Measurements from ENCODE around the gene UBE2H. TPM values are rescaled to one million over a fixed set of nuclear protein-coding genes. Genes with fewer than 3 reads are reported as not detected.
"Not testable (repeated sequence)": the region's sequence is repeated elsewhere in the genome, so short reads cannot be mapped to it uniquely, and the experiment has no call there.

Gene UBE2H
- total and polyA plus RNA-seq, 10 of the 15 experiments (the other 5 are each of a cell fraction or from before 2014, with no cell fraction given) = 15.6 to 75.5 (median 32.8) TPM

DNA sequence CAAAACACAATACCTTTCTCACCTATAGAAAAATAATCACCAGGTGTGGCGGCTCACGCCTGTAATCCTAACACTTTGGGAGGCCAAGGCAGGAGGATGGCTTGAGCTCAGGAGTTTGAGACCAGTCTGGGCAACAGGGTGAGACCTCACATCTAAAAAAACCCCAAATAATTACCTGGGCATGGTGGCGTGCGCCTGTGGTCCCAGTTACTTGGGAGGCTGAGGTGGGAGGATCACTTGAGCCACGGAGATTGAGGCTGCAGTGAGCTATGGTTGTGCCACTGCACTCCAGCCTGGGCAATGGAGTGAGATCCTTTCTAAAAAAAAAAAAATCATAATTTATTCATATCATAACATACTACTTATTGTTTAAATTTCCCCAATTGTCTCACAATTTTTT, 129.6 kb downstream of the UBE2H start:
- H3K4me3 ChIP-seq; H3K9me3 ChIP-seq (replicated peaks; ENCODE audit: control insufficient read depth, insufficient read depth, low read length); FAIRE-seq; ATAC-seq; H2AFZ ChIP-seq (ENCODE audit: control insufficient read depth, low read depth, low read length); H3K4me1 ChIP-seq (ENCODE audit: control insufficient read depth, insufficient read depth, low read length); H3K27ac ChIP-seq (ENCODE audit: control insufficient read depth, insufficient read depth); H3K4me2 ChIP-seq (ENCODE audit: control insufficient read depth, insufficient read depth); H4K20me1 ChIP-seq (ENCODE audit: control insufficient read depth, insufficient read depth); H3K9ac ChIP-seq (ENCODE audit: control insufficient read depth, insufficient read depth, low read length); DNase-seq (ENCODE audit: low read depth, low spot score); H3K27me3 ChIP-seq (replicated peaks in 1 of 2; ENCODE audit: control insufficient read depth in 2 of 2, insufficient read depth in 2 of 2, low read length in 1 of 2); BruUV-seq (replicated peaks); H3K79me2 ChIP-seq (ENCODE audit: control insufficient read depth, insufficient read depth, low read length); H3K36me3 ChIP-seq (ENCODE audit: control insufficient read depth in 2 of 2, insufficient read depth in 2 of 2, low read length in 1 of 2): not testable (repeated sequence)
- ChIA-PET POLR2A (interaction anchor here (0.6 kb wide), 1 partner anchor 455 kb away, joined by 4 read pairs; no protein-coding TSS in a partner anchor), SMC1A (ENCODE audit: uncharacterized antibody, unreplicated experiment) (interaction anchor here (1.2 to 3.8 kb wide), 3 partner anchors 126 to 206 kb away, joined by 3 to 19 read pairs (median 3); no protein-coding TSS in a partner anchor), RAD21 (ENCODE audit: unreplicated experiment) (interaction anchor here (0.5 to 0.6 kb wide), 2 partner anchors 93 to 1479 kb away, joined by 3 to 4 read pairs; partner anchors contain the start of gene RBM28), CTCF (interaction anchor here (0.6 to 4.6 kb wide), 9 partner anchors 11 to 1567 kb away, joined by 3 to 26 read pairs (median 5); no protein-coding TSS in a partner anchor)
- intact Hi-C loops (cut with micrococcal nuclease; ENCODE audit: unreplicated experiment) (loop anchor here (10.0 kb wide), 1 partner anchor 348 kb away; no protein-coding TSS in a partner anchor), in situ Hi-C loops (cut with MboI) (loop anchor here (10.0 kb wide), 1 partner anchor 458 kb away; no protein-coding TSS in a partner anchor)
- 82% methylated on average over 5 of the region's 5 CpGs for WGBS (ENCODE audit: insufficient coverage, insufficient replicate concordance, low lambda C conversion rate, missing lambda C conversion rate)

DNA sequence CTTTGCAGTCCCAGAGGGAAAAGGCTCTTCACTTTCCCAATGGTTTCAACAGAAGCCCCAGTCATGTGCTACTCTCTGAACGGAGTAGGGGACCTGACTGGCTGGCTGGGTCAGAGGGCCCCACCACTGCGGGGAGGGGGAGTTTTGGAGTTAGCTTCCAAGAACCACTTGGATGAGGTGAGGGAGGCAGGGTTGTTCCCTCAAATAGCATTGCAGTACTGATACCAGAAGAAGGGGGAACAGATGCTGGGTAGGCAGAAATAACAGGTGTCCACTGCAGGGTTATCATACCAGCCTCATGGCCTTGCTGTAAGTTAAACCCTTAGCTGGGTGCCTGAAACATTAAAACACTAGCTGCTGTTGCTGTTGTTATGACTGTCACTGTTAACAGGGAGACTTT, 131.3 kb downstream of the UBE2H start:
- in situ Hi-C loops (cut with MboI) = loop anchor here (10.0 kb wide), 1 partner anchor 457 kb away; no protein-coding TSS in a partner anchor
- SMC1A ChIA-PET (ENCODE audit: uncharacterized antibody, unreplicated experiment) = interaction anchor here (0.6 to 1.0 kb wide), 2 partner anchors 134 to 208 kb away, joined by 3 to 6 read pairs; no protein-coding TSS in a partner anchor
- 60% methylated on average over 2 of the region's 2 CpGs for WGBS (ENCODE audit: insufficient coverage, insufficient replicate concordance, low lambda C conversion rate, missing lambda C conversion rate)

More for the DNA sequence above, 131.3 kb downstream of the UBE2H start:
- FAIRE-seq (no peak), ATAC-seq (no peak), DNase-seq (ENCODE audit: low read depth, low spot score) (no peak)
- Histone ChIP-seq H3K9me3 (replicated peaks; ENCODE audit: control insufficient read depth, insufficient read depth, low read length) (peaks cover 1% of the 10 kb centered on the region; the same call in 1 of the 3 replicates), H3K4me2 (ENCODE audit: control insufficient read depth, insufficient read depth) (no peak overlapping the region), H3K9ac (ENCODE audit: control insufficient read depth, insufficient read depth, low read length) (no peak overlapping the region), H4K20me1 (ENCODE audit: control insufficient read depth, insufficient read depth) (no peaks in the 10 kb centered on the region), H2AFZ (ENCODE audit: control insufficient read depth, low read depth, low read length) (no peak overlapping the region), H3K27me3 (replicated peaks in 1 of 2; ENCODE audit: control insufficient read depth in 2 of 2, insufficient read depth in 2 of 2, low read length in 1 of 2) (no peaks in the 10 kb centered on the region), H3K79me2 (ENCODE audit: control insufficient read depth, insufficient read depth, low read length) (no peaks in the 10 kb centered on the region), H3K27ac (ENCODE audit: control insufficient read depth, insufficient read depth) (no peak overlapping the region), H3K4me1 (ENCODE audit: control insufficient read depth, insufficient read depth, low read length) (peaks cover 4% of the 10 kb centered on the region), H3K4me3 (no peak overlapping the region), H3K36me3 (ENCODE audit: control insufficient read depth in 2 of 2, insufficient read depth in 2 of 2, low read length in 1 of 2) (no peaks in the 10 kb centered on the region)
- no TSS peak for BruUV-seq (replicated peaks)
- TF ChIP-seq ZSCAN29 (IDR thresholded peaks at IDR 0.05) (no peak), BACH1 (IDR thresholded peaks at IDR 0.05; ENCODE audit: borderline replicate concordance) (no peak), EGR1 (IDR thresholded peaks at IDR 0.05; ENCODE audit: borderline replicate concordance in 1 of 2, low read depth in 2 of 2, low read length in 2 of 2) (no peak), MYC (IDR thresholded peaks at IDR 0.05; ENCODE audit: insufficient read depth, insufficient read length, insufficient replicate concordance, low read length, severe bottlenecking) (no peak), SRF (IDR thresholded peaks at IDR 0.05; ENCODE audit: low read depth in 2 of 2, low read length in 2 of 2) (no peak), TCF3 (IDR thresholded peaks at IDR 0.05; ENCODE audit: borderline replicate concordance, insufficient read depth, low read depth, low read length) (no peak), ASH2L (IDR thresholded peaks at IDR 0.05; ENCODE audit: borderline replicate concordance, low read depth) (no peak), RAD51 (IDR thresholded peaks at IDR 0.05) (no peak), TARDBP (IDR thresholded peaks at IDR 0.05; ENCODE audit: borderline replicate concordance) (no peak), MTA3 (IDR thresholded peaks at IDR 0.05; ENCODE audit: borderline replicate concordance, low read length) (no peak)
- TF ChIP-seq, protein P1, sequence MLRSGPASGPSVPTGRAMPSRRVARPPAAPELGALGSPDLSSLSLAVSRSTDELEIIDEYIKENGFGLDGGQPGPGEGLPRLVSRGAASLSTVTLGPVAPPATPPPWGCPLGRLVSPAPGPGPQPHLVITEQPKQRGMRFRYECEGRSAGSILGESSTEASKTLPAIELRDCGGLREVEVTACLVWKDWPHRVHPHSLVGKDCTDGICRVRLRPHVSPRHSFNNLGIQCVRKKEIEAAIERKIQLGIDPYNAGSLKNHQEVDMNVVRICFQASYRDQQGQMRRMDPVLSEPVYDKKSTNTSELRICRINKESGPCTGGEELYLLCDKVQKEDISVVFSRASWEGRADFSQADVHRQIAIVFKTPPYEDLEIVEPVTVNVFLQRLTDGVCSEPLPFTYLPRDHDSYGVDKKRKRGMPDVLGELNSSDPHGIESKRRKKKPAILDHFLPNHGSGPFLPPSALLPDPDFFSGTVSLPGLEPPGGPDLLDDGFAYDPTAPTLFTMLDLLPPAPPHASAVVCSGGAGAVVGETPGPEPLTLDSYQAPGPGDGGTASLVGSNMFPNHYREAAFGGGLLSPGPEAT (IDR thresholded peaks at IDR 0.05; ENCODE audit: low read depth) = no peak
- TF ChIP-seq, protein P2, sequence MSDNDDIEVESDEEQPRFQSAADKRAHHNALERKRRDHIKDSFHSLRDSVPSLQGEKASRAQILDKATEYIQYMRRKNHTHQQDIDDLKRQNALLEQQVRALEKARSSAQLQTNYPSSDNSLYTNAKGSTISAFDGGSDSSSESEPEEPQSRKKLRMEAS (IDR thresholded peaks at IDR 0.05; ENCODE audit: low read depth, low read length) = no peak
- POLR2A ChIA-PET = no interaction called here
- CTCF ChIA-PET = interaction anchor here (0.6 to 2.9 kb wide), 4 partner anchors 8 to 550 kb away, joined by 3 to 12 read pairs (median 3); no protein-coding TSS in a partner anchor
- intact Hi-C loops (cut with micrococcal nuclease; ENCODE audit: unreplicated experiment) = loop anchor here (10.0 kb wide), 1 partner anchor 347 kb away; no protein-coding TSS in a partner anchor
- RAD21 ChIA-PET (ENCODE audit: unreplicated experiment) = interaction anchor here (0.8 kb wide), 1 partner anchor 479 kb away, joined by 3 read pairs; no protein-coding TSS in a partner anchor

All from GM12878 (cell line).